ENCODE measurements around the gene KDM5B. TPM values are rescaled to one million over a fixed set of nuclear protein-coding genes. Genes with fewer than 3 reads are reported as not detected.
"Not testable (repeated sequence)": the region's sequence is repeated elsewhere in the genome, so short reads cannot be mapped to it uniquely, and the experiment has no call there.

Gene KDM5B
- total RNA-seq, 1 experiment from 2014 or later: 22.2 TPM

DNA sequence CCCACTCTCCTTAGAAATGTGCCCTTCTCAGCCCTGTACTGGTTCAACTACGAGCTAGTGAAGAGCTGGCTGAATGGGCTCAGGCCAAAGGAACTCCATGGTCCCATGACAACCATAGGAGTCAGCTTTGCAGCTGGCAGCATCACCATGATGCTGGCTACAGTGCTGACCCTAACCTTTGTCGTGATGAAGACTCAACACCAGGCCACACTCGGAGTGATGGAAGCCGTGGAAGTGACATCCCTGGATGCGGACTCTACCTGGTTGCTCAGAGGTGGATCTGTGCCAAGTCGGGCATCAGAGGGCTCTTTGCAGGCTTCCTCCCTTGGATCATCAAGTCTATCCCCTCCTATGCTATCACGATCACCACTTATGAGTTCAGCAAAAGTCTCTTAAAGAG lies 11.6 kb downstream of the KDM5B start:
- in situ Hi-C loops (cut with HindIII; ENCODE audit: low sequenced_read_pairs): no loop called here
- no peak for DNase-seq (ENCODE audit: low spot score)

- in situ Hi-C loops (cut with HindIII; ENCODE audit: low sequenced_read_pairs): not testable (repeated sequence)
These were observed 13.3 kb downstream of the KDM5B start for GRCh38 chr1:202794931-202795330.

DNA sequence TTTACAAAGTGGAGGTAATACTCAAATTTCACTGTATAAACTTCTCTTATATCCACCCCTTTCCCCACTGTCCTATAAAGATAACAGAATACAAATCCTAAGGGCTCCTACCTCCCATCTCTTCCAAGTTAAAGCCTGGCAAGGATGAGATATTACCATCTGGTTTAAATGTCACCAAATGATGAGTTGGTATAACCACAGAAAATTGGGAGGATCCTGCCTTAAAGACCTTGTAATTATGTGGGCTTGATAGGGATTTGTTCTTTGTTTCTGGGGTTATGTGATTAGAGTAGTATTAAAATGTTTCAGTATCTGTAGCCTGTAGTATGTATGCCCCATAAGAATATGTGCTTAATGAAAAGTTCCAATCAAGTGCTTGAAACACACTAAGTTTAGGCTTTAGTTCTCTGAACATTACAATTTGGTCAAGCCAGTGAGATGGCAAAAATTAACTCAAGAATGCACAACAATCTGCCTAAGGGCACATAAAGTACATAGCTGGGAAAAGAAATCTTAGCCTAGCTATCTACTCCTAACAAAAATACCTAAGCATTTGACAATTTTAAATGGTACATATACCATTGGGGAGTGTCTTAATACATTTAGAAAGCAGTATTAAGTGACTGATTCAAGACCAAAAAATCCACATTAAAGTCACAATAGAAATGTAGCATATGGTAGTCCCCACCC lies 14.0 kb downstream of the KDM5B start:
- in situ Hi-C loops (cut with HindIII; ENCODE audit: low sequenced_read_pairs): no loop called here
- DNase-seq (ENCODE audit: low spot score): peak; percentile 38

More at GRCh38 chr1:202794931-202795330, 13.3 kb downstream of the KDM5B start:
- DNase-seq (ENCODE audit: low spot score): not testable (repeated sequence)

DNA sequence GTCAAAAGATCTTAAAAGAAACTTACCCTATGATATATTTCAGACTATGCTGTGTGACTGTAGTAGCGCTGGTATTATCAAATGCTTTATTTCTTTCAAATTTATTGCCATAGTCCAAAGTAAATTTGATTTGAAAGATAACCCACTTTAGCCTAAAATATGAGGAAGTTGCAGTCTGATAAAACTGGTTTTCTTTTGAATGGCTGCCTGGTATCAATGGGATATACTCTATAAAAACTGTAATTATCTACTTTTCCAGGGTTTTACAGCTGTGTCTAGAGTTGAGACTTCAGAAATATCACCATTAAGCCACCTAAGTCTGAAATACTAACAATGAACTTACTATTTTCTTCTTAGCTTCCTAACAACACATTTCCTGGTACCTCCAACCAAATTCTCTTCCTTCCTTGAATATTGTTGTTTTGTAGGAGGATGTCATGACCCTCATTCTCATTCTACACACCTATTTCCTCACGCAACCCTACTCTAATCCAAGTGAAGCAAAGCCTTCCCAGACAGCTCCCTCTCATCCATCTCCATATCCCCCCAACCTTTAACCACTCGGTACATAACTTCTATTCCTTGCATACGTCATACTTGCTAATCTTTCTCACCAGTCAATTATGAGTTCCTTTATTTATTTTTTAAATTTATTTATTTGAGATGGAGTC lies 17.0 kb downstream of the KDM5B start:
- in situ Hi-C loops (cut with HindIII; ENCODE audit: low sequenced_read_pairs): no loop called here
- DNase-seq (ENCODE audit: low spot score): no peak

GRCh38 chr1:202788800-202789199 lies 19.4 kb downstream of the KDM5B start:
- DNase-seq (ENCODE audit: low spot score): no peak
- in situ Hi-C loops (cut with HindIII; ENCODE audit: low sequenced_read_pairs): no loop called here

- DNase-seq (ENCODE audit: low spot score): no peak
- in situ Hi-C loops (cut with HindIII; ENCODE audit: low sequenced_read_pairs): no loop called here
These were observed 21.4 kb downstream of the KDM5B start for GRCh38 chr1:202786804-202787203.

GRCh38 chr1:202781180-202781579 lies 27.0 kb downstream of the KDM5B start:
- DNase-seq (ENCODE audit: low spot score): no peak
- in situ Hi-C loops (cut with HindIII; ENCODE audit: low sequenced_read_pairs): no loop called here

DNA sequence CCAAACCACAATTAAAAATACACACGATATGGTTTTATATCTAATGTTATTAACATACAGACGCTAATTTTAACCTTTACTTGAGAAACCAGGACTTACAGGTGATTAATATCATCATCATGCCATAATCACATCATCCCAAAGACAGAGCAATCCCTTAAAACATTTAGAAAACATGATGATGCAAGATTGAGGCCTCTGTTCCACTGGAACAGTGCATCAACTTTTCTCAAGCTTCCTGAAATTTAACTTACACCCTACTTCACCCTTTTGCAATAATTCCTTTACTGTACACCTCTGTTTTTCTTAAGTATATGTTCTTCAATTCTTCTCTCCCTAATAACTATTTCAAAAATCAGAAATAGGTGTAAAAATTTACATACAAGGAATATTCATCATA lies 38.1 kb downstream of the KDM5B start:
- DNase-seq (ENCODE audit: low spot score): no peak
- in situ Hi-C loops (cut with HindIII; ENCODE audit: low sequenced_read_pairs): no loop called here

DNA sequence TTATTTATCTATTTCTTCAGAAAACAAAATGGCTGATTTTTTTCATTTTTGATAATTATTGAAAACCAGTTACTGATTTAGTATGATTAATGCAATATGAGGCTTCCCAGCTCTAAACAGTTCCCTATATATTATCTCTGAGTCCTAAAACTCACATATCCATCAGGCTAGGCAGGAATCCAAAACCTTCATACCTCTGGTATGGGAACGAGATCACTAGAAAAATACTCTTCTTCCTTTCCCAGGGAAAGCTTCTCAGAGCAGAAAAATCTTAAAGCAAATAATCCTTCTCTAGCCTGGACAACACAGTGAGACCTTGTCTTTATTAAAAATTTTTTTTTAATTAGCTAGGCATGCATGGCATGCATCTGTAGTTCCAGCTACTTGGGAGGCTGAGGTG lies 42.5 kb downstream of the KDM5B start:
- DNase-seq (ENCODE audit: low spot score): no peak
- in situ Hi-C loops (cut with HindIII; ENCODE audit: low sequenced_read_pairs): no loop called here

DNA sequence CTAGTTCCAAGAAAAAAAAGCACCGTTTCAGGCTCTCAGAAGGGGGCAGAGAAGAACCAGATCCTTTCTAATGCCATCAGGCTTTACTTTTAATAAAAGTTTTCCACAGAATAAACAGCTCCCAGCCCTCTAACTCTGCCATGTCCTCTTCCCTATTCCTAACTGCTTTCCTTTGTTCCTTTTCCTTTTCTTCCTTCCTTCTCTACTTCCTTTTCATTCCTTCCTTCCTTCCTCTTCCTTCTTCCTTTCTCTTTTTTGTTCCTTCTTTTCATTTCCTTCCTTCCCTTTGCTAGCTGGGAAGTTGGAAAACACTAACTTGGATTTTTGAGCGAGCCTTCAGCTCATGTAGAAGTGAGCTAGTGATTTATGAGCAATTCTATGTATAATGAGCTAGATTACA lies 46.2 kb downstream of the KDM5B start:
- no peak for DNase-seq (ENCODE audit: low spot score)
- in situ Hi-C loops (cut with HindIII; ENCODE audit: low sequenced_read_pairs): no loop called here

DNA sequence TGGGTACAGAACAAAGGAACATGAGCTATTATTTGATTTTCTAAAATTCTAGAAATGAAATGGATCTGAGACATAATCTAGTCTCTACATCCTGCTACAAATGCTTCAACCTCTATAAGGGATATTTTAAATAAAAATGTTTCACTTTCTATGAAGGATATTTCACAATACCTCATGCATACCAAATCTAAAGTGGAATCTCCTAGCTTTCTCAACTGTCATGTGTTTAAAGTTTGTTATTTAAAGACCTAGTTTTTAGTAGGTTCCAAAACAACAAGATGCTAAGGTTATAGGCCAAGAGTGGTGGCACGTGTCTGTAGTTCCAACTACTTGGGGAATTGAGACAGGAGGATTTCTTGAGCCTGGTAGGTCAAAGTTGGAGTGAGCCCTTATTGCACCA lies 47.6 kb downstream of the KDM5B start:
- in situ Hi-C loops (cut with HindIII; ENCODE audit: low sequenced_read_pairs): no loop called here
- DNase-seq (ENCODE audit: low spot score): no peak

DNA sequence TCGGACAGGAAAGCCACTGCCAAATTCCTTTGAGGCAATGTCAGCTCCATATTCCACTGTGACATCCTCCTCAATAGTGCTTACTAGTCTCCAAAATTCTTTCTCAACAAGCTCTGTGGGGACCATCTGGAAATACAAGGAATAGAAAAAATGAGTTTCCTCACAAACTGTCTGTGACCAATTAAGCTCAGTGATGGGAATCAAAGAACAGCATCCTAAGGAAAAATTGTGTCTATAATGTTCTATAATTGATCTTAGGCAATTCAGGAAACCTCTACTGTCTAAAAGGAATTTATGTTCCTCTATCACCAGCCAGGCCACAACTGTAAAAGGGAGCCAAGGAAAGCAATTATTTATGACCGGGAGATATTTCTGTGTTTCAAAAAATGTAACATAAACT lies 51.8 kb downstream of the KDM5B start:
- in situ Hi-C loops (cut with HindIII; ENCODE audit: low sequenced_read_pairs): no loop called here
- no peak for DNase-seq (ENCODE audit: low spot score)

DNA sequence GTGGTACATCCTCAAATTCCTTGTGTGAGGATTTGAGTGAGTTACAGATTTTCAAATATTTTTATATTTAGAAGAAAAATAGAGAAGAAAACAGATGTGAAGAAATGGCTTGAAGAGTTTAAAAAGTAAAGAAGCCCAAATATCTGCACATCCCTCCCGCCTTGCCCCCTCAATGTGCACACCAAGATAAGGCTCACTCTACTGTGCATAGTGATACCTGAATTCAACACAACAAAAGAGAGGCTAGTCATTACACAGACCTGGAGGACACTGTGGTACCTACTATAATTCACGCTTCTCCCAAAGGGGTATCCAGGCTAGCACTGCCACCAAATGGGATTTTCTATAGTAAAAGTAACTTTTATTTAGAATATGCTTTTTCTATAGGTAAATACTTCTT lies 53.9 kb downstream of the KDM5B start:
- in situ Hi-C loops (cut with HindIII; ENCODE audit: low sequenced_read_pairs): no loop called here
- no peak for DNase-seq (ENCODE audit: low spot score)

GRCh38 chr1:202752774-202753173 lies 55.4 kb downstream of the KDM5B start:
- in situ Hi-C loops (cut with HindIII; ENCODE audit: low sequenced_read_pairs): no loop called here

DNA sequence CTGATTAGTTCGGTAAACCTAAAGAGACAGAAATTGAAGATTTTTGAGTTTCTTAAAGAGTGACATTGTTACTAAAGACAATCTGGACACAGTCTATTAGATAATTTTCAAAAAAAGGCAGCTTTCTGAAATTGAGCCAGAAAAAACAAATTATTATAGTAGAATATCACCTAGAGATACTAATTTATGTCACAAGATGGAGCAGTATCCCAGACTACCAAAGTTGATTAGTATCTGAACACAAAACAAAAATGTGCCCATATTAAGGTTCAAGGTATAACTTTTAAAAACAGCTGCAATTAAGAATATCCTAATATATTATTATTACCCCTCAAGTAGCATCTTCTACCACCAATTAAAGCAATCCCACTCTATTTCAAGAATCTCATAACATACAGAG lies 57.5 kb downstream of the KDM5B start:
- in situ Hi-C loops (cut with HindIII; ENCODE audit: low sequenced_read_pairs): no loop called here
- DNase-seq (ENCODE audit: low spot score): no peak

More at GRCh38 chr1:202752774-202753173, 55.4 kb downstream of the KDM5B start:
- DNase-seq (ENCODE audit: low spot score): no peak

- in situ Hi-C loops (cut with HindIII; ENCODE audit: low sequenced_read_pairs): no loop called here
- no peak for DNase-seq (ENCODE audit: low spot score)
These were observed 58.2 kb downstream of the KDM5B start for GRCh38 chr1:202750024-202750423.

DNA sequence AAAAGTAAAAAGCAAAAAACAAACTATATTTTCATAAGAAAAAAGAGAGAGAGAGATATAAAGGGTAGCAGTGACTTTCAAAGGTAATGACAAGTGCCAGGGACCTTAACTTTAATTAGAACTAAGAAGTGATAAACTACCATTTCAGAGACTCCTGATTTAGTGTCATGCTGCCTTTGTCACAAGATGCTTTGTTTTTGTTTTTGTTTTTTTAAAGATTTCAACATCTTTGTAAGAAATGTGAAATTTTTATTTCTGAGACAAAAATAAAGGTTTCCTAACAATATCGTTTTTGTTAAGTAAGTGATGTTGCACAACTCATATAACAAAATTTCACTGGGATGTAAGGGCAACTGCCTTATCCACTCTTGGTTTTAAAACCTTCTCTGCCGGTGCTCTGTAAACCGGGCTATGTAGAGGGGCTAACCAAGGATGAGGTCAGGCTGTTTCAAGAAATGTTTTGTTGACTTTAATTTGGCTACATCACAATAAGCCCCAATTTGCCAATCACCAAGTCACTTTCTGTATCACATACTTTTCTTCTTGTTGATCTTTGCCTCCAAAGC lies 62.8 kb downstream of the KDM5B start:
- no peak for DNase-seq (ENCODE audit: low spot score)
- in situ Hi-C loops (cut with HindIII; ENCODE audit: low sequenced_read_pairs): no loop called here

DNA sequence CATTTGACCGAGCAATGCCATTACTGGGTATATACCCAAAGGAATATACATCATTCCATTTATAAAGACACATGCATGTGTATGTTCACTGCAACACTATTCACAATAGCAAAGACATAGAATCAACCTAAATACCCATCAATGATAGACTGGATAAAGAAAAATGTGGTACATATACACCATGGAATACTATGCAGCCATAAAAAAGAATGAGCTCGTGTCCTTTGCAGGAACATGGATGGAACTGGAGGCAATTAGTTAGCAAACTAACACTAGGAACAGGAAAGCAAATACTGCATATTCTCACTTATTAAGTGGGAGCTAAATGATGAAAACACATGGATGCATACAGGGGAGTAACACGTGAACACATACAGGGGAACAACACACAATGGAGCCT lies 63.5 kb downstream of the KDM5B start:
- DNase-seq (ENCODE audit: low spot score); in situ Hi-C loops (cut with HindIII; ENCODE audit: low sequenced_read_pairs): not testable (repeated sequence)

DNA sequence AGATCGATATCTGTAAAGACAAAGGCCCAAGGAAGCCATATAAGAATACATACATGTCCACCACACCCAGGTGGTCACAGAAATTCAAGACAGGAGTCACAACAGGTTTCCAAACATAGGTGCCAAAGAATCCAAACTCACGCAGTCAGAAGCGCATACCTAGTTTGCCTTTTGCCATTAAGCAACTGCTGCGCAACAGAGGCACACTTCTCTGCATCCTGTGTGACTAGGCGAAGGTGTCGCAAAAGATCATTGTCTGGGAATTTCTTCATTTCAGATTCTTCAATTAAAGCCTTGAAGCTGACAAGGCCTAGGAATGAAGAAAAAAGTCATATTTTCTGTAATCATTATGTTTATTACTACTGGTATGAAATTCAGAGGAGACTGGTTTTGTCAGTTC lies 65.7 kb downstream of the KDM5B start:
- in situ Hi-C loops (cut with HindIII; ENCODE audit: low sequenced_read_pairs): no loop called here
- DNase-seq (ENCODE audit: low spot score): no peak

DNA sequence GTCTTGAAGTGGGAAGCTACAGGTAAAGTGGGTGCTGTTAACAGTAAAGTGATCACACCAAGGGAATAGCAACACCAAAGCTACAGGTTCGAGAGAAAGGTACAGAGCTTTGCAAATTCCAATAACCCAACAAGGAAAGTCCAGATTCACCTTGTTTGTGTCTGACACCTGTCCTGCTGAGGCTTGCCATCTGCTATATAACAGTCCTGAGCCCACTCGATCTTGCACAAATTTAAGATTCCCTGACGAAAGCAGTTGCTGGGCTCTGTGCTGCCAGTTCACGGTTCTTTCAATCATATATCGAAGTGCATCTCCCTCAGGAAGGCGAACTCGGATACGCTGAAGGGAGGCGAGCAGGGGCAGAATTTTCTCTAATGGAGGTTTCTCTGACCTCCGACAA lies 75.0 kb downstream of the KDM5B start:
- in situ Hi-C loops (cut with HindIII; ENCODE audit: low sequenced_read_pairs): no loop called here
- DNase-seq (ENCODE audit: low spot score): peak; percentile 67

DNA sequence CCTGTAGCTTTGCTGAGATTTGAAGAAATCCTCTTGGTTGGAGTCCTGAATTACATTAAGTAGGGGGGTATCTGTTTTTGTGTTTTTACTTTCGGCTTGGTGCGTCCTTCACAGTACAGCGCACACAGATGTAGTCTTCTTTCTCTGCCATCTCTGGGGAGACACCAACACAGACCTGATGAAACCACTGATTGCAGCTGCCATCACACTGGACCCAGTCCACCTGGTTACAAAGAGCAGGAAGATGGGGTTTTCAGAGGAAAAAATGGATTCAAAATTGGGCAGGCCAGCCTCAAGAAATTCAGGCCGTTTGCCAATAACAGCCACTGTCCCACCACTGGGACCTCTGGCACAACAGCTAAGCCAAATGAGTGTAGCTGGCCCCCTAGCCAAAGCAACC lies 79.3 kb downstream of the KDM5B start:
- no peak for DNase-seq (ENCODE audit: low spot score)
- in situ Hi-C loops (cut with HindIII; ENCODE audit: low sequenced_read_pairs): no loop called here
